HG03103 (cell line): ENCODE measurements around the gene CGB8.
"Not testable (repeated sequence)": the region's sequence is repeated elsewhere in the genome, so short reads cannot be mapped to it uniquely, and the experiment has no call there.

Source experiments
- ATAC-seq: cut with Tn5 transposase; IDR thresholded peaks from one replicate; pipeline ENCODE4 v1.9.1; 2021; ENCODE audit warnings: low read depth; ENCODE audit not compliant: unreplicated experiment

The CGB8 gene

DNA sequence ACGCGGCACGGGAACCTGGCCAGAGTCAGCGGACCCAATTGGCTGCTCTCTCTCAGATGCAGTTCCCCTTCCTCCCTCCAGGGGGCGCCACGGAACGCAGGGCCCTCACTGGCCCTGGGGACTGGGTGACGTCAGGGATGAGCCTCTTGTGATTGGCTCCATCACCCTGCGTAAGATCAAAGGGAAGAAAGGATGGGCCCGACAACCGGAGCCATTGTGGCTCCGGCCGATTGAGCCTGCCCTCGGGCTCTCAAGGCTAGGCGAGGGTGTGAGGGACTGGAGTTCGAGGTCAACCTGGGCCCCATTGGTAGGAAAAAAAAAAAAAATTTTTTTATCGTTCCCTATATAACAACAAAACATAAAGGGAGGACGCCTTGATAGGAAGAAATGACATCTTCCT, 12.1 kb downstream of the CGB8 start, which contains the start of gene CGB1:
Gene CGB1 (minus strand): TSS at position 81 of the 400 bp plus-strand sequence. CDS start 184 bp downstream, outside the sequence.
- not testable (repeated sequence) for ATAC-seq

DNA sequence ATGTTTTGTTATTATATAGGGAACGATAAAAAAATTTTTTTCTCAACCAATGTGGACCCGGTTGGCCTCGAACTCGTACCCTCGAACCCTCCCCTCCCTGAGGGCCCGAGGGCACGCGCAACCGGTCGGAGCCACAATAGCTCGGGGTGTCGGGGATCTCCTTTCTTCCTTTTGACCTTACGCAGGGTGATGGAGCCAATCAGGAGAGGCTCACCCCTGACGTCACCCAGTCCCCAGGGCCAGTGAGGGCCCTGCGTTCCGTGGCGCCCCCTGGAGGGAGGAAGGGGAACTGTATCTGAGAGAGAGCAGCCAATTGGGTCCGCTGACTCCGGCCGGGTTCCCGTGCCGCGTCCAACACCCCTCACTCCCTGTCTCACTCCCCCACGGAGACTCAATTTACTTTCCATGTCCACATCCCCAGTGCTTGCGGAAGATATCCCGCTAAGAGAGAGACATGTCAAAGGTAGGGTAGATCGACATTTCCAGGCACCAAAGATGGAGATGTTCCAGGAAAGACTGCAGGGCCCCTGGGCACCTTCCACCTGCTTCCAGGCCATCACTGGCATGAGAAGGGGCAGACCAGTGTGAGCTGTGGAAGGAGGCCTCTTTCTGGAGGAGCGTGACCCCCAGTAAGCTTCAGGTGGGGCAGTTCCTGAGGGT, 17.1 kb downstream of the CGB8 start, which contains the start of gene CGB2:
Gene CGB2 (plus strand): TSS at position 249 of the 660 bp plus-strand sequence. CDS start 206 bp downstream, at position 455.
- ATAC-seq = not testable (repeated sequence)

DNA sequence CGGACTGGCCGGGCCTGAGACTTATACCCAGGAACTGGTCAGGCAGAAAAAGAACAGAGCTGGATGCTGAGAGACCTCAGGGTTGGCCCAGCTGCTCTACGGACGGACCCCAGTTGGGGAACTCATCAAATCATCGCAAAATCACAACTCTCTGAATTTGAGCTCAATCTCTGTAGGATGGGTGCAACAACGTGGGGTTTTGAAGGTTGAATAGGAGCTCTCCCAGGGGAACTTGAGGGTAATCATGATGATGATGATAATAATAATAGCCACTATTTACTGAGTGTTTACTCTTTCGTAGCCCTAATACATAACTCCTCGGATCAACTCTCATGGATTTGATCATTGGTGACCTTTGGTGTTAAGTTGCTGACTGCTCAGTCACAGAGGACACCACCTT, 18.6 kb downstream of the CGB8 start:
- ATAC-seq = not testable (repeated sequence)

- ATAC-seq = not testable (repeated sequence)
These were observed 19.2 kb downstream of the CGB8 start for GRCh38 chr19:49029749-49030148.

DNA sequence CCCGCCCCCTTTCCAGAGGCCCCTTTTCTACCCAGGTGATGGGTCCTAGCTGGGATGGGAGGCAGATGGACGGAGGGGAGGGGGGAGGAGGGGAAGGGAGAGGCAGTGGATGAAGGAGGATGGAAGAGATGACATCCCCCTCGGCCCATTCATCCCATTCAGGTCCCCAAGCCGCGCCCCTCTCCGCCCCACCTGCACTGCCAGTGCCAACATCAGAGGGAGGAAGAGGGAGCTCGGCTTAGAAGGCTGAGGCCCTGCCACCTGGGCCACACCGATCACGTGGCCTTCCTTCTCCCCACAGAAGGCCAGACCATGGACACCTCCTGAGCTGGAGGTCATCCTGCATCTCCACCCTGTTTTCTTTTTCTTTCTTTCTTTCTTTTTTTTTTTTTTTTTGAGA, 20.2 kb downstream of the CGB8 start:
- not testable (repeated sequence) for ATAC-seq

DNA sequence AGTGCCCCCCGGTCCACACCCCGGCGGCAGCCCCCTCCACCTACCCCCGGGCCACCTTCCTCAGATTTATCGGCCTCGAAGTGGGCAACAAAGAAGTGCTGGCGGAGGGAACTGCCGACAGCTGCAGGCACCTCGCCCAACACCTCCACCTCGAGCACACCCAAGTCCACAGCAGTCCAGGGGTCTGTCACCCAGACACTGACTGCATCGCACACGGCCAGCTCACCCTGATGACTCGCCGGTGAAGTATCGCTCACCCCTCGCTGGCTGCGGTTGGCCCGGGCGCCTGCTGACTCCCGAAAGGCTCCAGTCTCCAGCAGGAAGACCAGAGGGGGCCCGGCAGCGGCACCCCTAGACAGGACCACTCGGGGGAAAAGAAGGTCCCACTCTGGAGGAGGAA, 23.3 kb downstream of the CGB8 start:
- not testable (repeated sequence) for ATAC-seq

- not testable (repeated sequence) for ATAC-seq
These were observed 23.8 kb downstream of the CGB8 start for GRCh38 chr19:49025088-49025487.

DNA sequence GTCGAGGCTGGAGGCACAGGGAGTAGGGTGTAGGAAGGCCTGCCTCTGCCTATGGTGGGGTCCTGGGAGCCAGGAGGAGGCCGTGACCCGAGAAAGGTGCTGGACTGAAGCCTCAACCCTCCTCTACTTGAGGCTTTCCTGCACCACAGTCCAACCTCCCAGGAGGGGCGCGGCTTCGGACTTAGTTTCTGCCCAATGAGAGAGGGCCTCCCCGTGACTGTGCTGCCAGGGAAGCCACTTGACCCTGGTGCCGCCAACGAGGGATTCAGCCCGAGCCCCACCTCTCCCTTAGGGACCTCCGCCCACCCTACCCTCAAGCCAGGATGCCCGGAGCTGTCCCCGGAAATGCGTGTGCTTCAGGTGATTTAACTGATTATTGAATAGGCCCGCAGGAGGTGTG, 24.7 kb downstream of the CGB8 start, which contains the start of gene CGB3:
Gene CGB3 (minus strand): TSS at position 101 of the 400 bp plus-strand sequence. CDS start 362 bp downstream, outside the sequence.
- not testable (repeated sequence) for ATAC-seq

DNA sequence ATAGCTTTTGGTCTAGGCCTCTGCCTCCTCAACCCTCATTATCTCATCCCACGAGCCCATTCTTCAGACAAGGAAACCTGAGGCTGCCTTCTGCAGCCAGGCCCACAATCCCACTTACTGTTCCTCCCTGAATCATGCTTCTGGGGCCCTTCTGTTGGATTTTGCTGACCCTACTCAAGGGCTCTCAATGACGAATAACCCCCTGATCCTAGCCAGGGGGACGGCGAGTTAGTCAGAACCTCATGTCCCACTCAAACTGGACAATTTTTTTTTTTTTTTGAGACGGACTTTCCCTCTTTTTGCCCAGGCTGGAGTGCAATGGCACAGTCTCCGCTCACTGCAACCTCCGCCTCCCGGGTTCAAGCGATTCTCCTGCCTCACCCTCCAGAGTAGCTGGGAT, 26.8 kb downstream of the CGB8 start:
- ATAC-seq = no peak

- no peak for ATAC-seq
These were observed 27.7 kb downstream of the CGB8 start for GRCh38 chr19:49020931-49021895.

DNA sequence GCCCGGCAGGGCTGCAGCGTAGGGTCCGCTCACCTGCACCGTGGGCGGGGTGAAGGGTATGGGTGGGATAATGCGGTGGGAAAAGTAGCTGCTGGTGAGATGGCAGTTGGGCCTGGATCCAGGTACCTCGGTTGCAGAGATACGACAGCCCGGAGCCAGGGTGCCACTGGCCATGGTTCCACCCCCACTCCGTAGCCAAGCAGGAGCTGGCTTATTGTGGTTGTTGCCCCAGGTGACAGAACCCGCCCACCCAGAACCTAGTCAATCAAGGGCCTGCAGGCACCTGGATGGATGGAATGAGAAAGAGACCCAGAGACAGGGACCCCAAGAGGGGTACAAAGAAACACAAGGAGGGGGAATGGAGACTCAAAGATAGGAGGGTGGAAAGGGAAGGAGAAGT, 28.6 kb downstream of the CGB8 start:
- no peak for ATAC-seq

GRCh38 chr19:49019242-49019932, 29.5 kb downstream of the CGB8 start:
- no peak for ATAC-seq

DNA sequence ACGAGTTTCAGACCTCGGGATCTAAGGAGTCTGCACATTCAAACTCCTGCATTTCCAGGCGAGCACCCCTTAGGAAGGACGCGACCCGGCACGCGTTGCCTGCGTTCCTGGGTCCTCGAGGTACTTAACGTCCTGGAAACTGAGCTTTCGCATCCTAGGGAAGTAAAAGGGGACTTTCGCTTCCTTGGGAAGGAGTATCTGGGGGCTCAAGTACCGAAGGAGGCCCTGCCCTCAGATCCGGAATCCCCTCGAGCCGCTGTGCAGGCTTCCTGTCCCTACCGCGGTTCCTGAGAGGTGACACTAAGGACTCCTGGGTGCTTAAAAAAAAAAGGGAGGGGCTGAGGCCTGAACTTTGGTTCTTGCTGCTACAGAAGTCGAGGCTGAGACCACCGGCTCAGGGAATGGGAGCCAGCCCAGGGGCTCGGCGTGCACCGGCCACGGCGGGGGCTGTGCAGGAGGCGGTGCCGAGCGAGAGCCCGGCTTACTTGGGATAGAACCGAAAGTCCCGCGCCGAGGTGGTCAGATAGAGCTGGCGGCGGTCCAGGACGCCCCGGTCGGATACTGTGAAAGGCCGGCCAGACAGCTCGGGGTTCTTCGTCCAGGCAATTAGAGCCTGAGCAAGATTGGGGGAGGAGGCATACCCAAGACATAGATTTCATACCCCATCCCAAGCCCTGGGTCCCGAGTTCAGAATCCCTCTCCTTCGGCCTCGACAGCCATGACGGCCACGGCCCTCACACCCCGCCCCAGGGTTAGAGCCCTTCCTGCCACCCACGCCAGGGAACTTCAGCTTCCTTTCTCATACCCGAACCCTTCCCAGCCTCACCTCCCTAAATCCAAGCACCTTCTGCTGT, 30.3 kb downstream of the CGB8 start:
- ATAC-seq = not testable (repeated sequence)

GRCh38 chr19:49017666-49018351, 31.1 kb downstream of the CGB8 start:
- ATAC-seq = no peak

GRCh38 chr19:49017041-49017665, 31.8 kb downstream of the CGB8 start, which contains the start of gene LHB:
Gene LHB, minus strand, starts transcription at chr19:49017091. Its CDS starts 10 bp downstream, at chr19:49017081.
- no peak for ATAC-seq

GRCh38 chr19:49016067-49016839, 32.7 kb downstream of the CGB8 start:
- no peak for ATAC-seq

DNA sequence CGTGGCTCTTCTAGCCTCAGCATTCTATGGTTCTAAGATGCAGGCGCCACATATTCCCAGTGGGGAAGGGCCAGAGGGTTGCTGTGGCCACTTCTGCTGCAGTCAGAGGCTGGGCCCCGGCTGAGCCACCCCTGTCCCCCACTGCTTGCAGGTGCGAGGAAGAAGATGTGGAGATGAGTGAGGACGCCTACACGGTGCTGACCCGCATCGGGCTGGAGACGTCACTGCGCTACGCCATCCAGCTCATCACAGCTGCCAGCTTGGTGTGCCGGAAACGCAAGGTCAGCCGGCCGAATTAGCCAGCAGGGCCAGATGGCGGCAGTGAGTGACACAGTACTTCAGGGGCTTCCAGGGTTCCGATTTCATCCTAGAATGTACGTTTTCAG, 34.0 kb downstream of the CGB8 start:
- no peak for ATAC-seq
